Measurements from ENCODE around the gene AKAP8L.

AKAP8L gene

GRCh38 chr19:15418579-15419412 lies at the start of gene AKAP8L:
AKAP8L (minus strand) TSS chr19:15418988; CDS start chr19:15418923, 65 bp downstream.
- peak; percentile 99 for DNase-seq (ENCODE audit: low read depth)

GRCh38 chr19:15467734-15468214 lies 49.0 kb upstream of the AKAP8L start:
- no peak for DNase-seq (ENCODE audit: low read depth)

- peak; percentile 61 for DNase-seq (ENCODE audit: low read depth)
Observed at GRCh38 chr19:15466851-15467733, 48.3 kb upstream of the AKAP8L start.

GRCh38 chr19:15464394-15465385 lies 45.9 kb upstream of the AKAP8L start, which contains the start of gene RASAL3:
RASAL3 (minus strand) TSS chr19:15464544; CDS start chr19:15464358, 186 bp downstream.
- no peak for DNase-seq (ENCODE audit: low read depth)

- no peak for DNase-seq (ENCODE audit: low read depth)
Observed at GRCh38 chr19:15463861-15464371, 45.1 kb upstream of the AKAP8L start.

GRCh38 chr19:15461694-15462093 lies 42.9 kb upstream of the AKAP8L start:
- no peak for DNase-seq (ENCODE audit: low read depth)

GRCh38 chr19:15457701-15458484 lies 39.1 kb upstream of the AKAP8L start:
- no peak for DNase-seq (ENCODE audit: low read depth)

GRCh38 chr19:15456871-15457700 lies 38.3 kb upstream of the AKAP8L start:
- DNase-seq (ENCODE audit: low read depth): no peak

GRCh38 chr19:15456441-15456840 lies 37.7 kb upstream of the AKAP8L start:
- no peak for DNase-seq (ENCODE audit: low read depth)

GRCh38 chr19:15455996-15456395 lies 37.2 kb upstream of the AKAP8L start:
- no peak for DNase-seq (ENCODE audit: low read depth)

GRCh38 chr19:15453906-15454860 lies 35.4 kb upstream of the AKAP8L start:
- DNase-seq (ENCODE audit: low read depth): no peak

- DNase-seq (ENCODE audit: low read depth): no peak
Observed at GRCh38 chr19:15453091-15453578, 34.3 kb upstream of the AKAP8L start.

- DNase-seq (ENCODE audit: low read depth): peak; percentile 27
Observed at GRCh38 chr19:15452111-15453047, 33.6 kb upstream of the AKAP8L start.

GRCh38 chr19:15450528-15450890 lies 31.7 kb upstream of the AKAP8L start:
- no peak for DNase-seq (ENCODE audit: low read depth)

- DNase-seq (ENCODE audit: low read depth): no peak
Observed at GRCh38 chr19:15449620-15450527, 31.1 kb upstream of the AKAP8L start, which contains the start of gene WIZ. WIZ (minus strand) TSS chr19:15449956; CDS start chr19:15448307, 1,649 bp downstream.
